ENCODE measurements around the gene CCDC88C.

GRCh38 chr14:91368776-91369416 is 48.7 kb downstream of the CCDC88C start:
- TF ChIP-seq POLR2AphosphoS5 (IDR thresholded peaks at IDR 0.05; ENCODE audit: low read depth) (no peak), CTCF (conservative IDR thresholded peaks at IDR 0.05; ENCODE audit: low read depth in 2 of 2) (no peak), EZH2 (IDR thresholded peaks at IDR 0.05; ENCODE audit: low read depth, unreplicated experiment) (no peak)
